ENCODE data around the gene SEPTIN2. TPM values are rescaled to one million over a fixed set of nuclear protein-coding genes. Genes with fewer than 3 reads are reported as not detected.

SEPTIN2 gene
- polyA plus RNA-seq, 1 donor (not counting 4 experiments of a cell fraction or from before 2014, with no cell fraction given), result 644 TPM

GRCh38 chr2:241378816-241379215 is 63.1 kb downstream of the SEPTIN2 start:
- H3K36me3 ChIP-seq (ENCODE audit: control insufficient read depth in 2 of 2, extremely low read depth in 1 of 2, insufficient read depth in 2 of 2, low read length in 2 of 2), result peaks cover 7 to 10% of the 10 kb centered on the region in 2 experiments
- H3K4me2 ChIP-seq (ENCODE audit: control insufficient read depth, extremely low read depth, insufficient read depth, low read depth, low read length), result no peak overlapping the region
- H3K27me3 ChIP-seq (ENCODE audit: control insufficient read depth, extremely low read depth, insufficient read depth, low read length), result no peaks in the 10 kb centered on the region
- no peak for FAIRE-seq
- H4K20me1 ChIP-seq (ENCODE audit: control insufficient read depth, extremely low read depth, insufficient read depth, low read length), result no peaks in the 10 kb centered on the region
- H3K79me2 ChIP-seq (ENCODE audit: control insufficient read depth, insufficient read depth, low read length), result peaks cover 40% of the 10 kb centered on the region
- no peak overlapping the region for H3K27ac ChIP-seq (ENCODE audit: control insufficient read depth, insufficient read depth, low read length)
- H3K4me1 ChIP-seq (ENCODE audit: control insufficient read depth, extremely low read depth, insufficient read depth, low read length), result peaks cover 20% of the 10 kb centered on the region
- H3K9me1 ChIP-seq (ENCODE audit: control insufficient read depth, extremely low read depth, insufficient read depth, low read length), result no peaks in the 10 kb centered on the region
- no peak for DNase-seq (ENCODE audit: low read depth, low spot score)
- TF ChIP-seq EZH2 (IDR thresholded peaks at IDR 0.05; ENCODE audit: low read length), result no peak
- TF ChIP-seq CTCF (optimal IDR thresholded peaks at IDR 0.05 in 1 of 3, IDR thresholded peaks at IDR 0.05 in 1 of 3, conservative IDR thresholded peaks at IDR 0.05 in 1 of 3; ENCODE audit: extremely low read depth in 1 of 3, insufficient read depth in 2 of 3, low read length in 3 of 3), result no peak
- no peak overlapping the region for H2AFZ ChIP-seq (ENCODE audit: control insufficient read depth, low read length)
- no peaks in the 10 kb centered on the region for H3K9me3 ChIP-seq (ENCODE audit: control insufficient read depth, low read depth, low read length)
- dilution Hi-C loops (cut with MboI; ENCODE audit: extremely low pct_ligation_motif_present, low sequenced_read_pairs), result no loop called here
- no peak overlapping the region for H3K4me3 ChIP-seq (ENCODE audit: control insufficient read depth in 2 of 3, extremely low read depth in 1 of 3, insufficient read depth in 2 of 3, low read depth in 1 of 3, low read length in 3 of 3)
- H3K9ac ChIP-seq (ENCODE audit: control insufficient read depth, extremely low read depth, insufficient read depth, low read length), result no peak overlapping the region

- no peak overlapping the region for H3K9ac ChIP-seq (ENCODE audit: control insufficient read depth, extremely low read depth, insufficient read depth, low read length)
- no peak overlapping the region for H2AFZ ChIP-seq (ENCODE audit: control insufficient read depth, low read length)
- peaks cover 7 to 10% of the 10 kb centered on the region in 2 experiments for H3K36me3 ChIP-seq (ENCODE audit: control insufficient read depth in 2 of 2, extremely low read depth in 1 of 2, insufficient read depth in 2 of 2, low read length in 2 of 2)
- peaks cover 40% of the 10 kb centered on the region for H3K79me2 ChIP-seq (ENCODE audit: control insufficient read depth, insufficient read depth, low read length)
- H4K20me1 ChIP-seq (ENCODE audit: control insufficient read depth, extremely low read depth, insufficient read depth, low read length), result no peaks in the 10 kb centered on the region
- dilution Hi-C loops (cut with MboI; ENCODE audit: extremely low pct_ligation_motif_present, low sequenced_read_pairs), result no loop called here
- no peak for FAIRE-seq
- no peak overlapping the region for H3K4me3 ChIP-seq (ENCODE audit: control insufficient read depth in 2 of 3, extremely low read depth in 1 of 3, insufficient read depth in 2 of 3, low read depth in 1 of 3, low read length in 3 of 3)
- H3K27ac ChIP-seq (ENCODE audit: control insufficient read depth, insufficient read depth, low read length), result no peak overlapping the region
- H3K27me3 ChIP-seq (ENCODE audit: control insufficient read depth, extremely low read depth, insufficient read depth, low read length), result no peaks in the 10 kb centered on the region
- no peak overlapping the region for H3K4me2 ChIP-seq (ENCODE audit: control insufficient read depth, extremely low read depth, insufficient read depth, low read depth, low read length)
- H3K9me1 ChIP-seq (ENCODE audit: control insufficient read depth, extremely low read depth, insufficient read depth, low read length), result no peaks in the 10 kb centered on the region
- DNase-seq (ENCODE audit: low read depth, low spot score), result no peak
- TF ChIP-seq CTCF (optimal IDR thresholded peaks at IDR 0.05 in 1 of 3, IDR thresholded peaks at IDR 0.05 in 1 of 3, conservative IDR thresholded peaks at IDR 0.05 in 1 of 3; ENCODE audit: extremely low read depth in 1 of 3, insufficient read depth in 2 of 3, low read length in 3 of 3), result no peak
- no peak for TF ChIP-seq EZH2 (IDR thresholded peaks at IDR 0.05; ENCODE audit: low read length)
- H3K4me1 ChIP-seq (ENCODE audit: control insufficient read depth, extremely low read depth, insufficient read depth, low read length), result peaks cover 15% of the 10 kb centered on the region
- no peaks in the 10 kb centered on the region for H3K9me3 ChIP-seq (ENCODE audit: control insufficient read depth, low read depth, low read length)
Observed at GRCh38 chr2:241379481-241380480, 64.1 kb downstream of the SEPTIN2 start.
